Right ventricle myocardium inferior (tissue), 1 donor: ENCODE measurements around the gene LIPE. TPM values are rescaled to one million over a fixed set of nuclear protein-coding genes. Genes with fewer than 3 reads are reported as not detected.

Experiments used
- ATAC-seq: fragments of 200-7000 bp; cut with Tn5 transposase; one replicate; pipeline ENCODE4 v1.9.1; 2020; ENCODE audit warnings: mild to moderate bottlenecking, moderate library complexity
- DNase-seq: peaks from one replicate; pipeline ENCODE4 v3.0.0; 2021; ENCODE audit errors: missing footprints
- intact Hi-C: fragments of 100-400 bp; cut with DNase I; formaldehyde crosslinking; loops from one replicate; pipeline ENCODE4 v1.11.0; 2022
- total RNA-seq: library from RNA; stranded (reverse); fragmentation: NEBNext Ultra II Directional; extraction: Animal tissue kit (Norgen Biotek cat#: 25700); gene quantifications from one replicate; pipeline ENCODE4 v1.2.1, GENCODE V29; 2021
- donor health status: DM: no; HTN: yes; CAD: no; lungs with severe emphysema.

LIPE gene
- total RNA-seq, 1 donor from 2014 or later: 67.7 TPM

DNA sequence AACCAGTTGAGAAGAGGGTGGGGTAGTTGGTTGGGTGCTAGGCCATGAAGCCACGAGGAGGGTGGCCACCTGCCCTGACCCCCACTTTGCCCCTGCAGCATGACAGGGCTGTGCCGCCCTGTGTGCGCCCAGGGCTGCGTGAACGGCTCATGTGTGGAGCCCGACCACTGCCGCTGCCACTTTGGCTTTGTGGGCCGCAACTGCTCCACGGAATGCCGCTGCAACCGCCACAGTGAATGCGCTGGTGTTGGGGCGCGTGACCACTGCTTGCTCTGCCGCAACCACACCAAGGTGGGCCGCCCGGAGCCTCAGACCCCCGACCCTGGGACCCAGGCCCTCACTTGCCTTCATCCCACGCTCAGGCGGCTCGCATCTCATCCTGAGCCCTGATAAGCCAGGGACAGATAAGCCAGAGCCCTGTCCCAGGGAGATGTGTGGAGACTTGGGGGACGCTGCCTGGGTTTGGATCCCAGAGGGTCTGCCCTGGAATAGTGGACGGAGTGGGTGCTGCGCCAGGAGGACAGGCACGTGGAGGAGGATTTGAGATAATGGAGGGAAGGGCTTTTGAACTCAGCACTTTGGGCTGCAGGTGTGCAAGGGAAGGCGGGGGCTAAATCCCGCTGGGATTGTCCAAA lies 57.6 kb downstream of the LIPE start:
- no peak for ATAC-seq
- intact Hi-C loops: no loop called here
- peak; percentile 37 for DNase-seq

DNA sequence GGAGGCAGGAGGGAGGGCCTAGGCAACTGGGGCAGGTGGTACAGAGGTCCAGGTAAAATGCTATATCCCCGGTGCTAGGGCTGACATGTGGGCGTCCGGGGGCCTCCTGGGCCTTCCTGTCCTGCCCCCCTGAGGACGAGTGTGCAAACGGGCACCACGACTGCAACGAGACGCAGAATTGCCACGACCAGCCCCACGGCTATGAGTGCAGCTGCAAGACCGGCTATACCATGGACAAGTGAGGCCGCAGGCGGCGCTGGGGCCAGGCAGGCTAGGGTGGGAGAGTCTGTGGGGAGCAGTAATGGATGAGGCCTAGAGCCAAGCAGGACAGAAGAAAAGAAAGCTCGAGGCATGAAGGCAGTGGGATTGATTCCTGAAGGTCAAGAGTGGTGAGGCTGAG lies 58.4 kb downstream of the LIPE start:
- ATAC-seq: no peak
- intact Hi-C loops: no loop called here
- peak; percentile 44 for DNase-seq

DNA sequence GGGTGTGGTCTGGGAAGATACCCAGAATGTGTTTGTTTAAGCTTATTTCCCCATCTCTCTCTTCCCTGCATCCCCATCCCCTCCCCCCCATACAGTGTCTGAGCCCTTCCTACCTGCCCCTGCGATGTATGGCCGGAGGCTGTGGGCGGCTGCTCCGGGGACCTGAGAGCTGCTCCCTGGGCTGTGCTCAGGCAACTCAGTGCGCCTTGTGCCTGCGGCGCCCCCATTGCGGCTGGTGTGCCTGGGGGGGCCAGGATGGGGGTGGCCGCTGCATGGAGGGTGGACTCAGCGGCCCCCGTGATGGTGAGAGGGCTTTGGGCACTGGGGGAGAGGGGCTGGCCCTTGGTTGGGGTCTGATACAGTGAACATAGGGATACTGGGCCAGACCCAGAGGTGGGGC lies 58.8 kb downstream of the LIPE start:
- no peak for ATAC-seq
- intact Hi-C loops: no loop called here

DNA sequence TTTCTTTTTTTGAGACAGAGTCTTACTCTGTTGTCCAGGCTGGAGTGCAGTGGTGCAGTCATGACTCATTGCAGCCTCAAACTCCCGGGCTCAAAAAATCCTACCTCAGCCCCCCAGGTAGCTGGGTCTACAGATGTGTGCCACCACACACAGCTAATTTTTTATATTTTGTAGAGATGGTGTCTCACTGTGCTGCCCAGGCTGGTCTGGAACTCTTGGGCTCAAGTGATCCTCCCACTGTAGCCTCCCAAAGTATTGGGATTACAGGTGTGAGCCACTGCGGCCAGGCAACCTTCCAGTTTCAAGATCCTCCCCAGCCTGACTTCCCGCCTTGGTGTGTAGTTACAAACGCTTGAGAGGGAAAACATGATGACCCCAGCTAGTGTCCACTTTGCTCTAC lies 59.3 kb downstream of the LIPE start:
- no peak for ATAC-seq
- intact Hi-C loops: no loop called here

More for the DNA sequence above, 58.8 kb downstream of the LIPE start:
- DNase-seq: peak; percentile 34

DNA sequence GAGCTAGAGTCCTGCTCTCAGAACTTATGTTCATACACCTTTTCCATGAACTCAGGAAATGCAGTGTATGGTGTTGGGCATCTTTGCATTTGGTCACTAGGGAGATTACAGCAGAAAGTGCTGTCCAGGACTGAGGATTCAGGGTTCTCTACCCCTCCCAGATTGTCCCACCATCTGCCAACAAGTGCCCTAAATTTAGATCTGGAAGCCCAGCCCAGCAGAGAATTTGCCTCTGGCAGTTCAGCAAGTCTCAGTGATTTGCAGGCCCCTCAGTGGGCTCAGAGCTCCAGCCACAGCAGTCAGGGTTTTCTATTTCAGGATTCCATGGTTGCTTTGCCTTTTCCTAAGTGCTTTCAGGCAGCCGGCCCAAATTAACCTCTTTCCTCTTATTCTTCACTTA lies 60.5 kb downstream of the LIPE start:
- intact Hi-C loops: no loop called here
- ATAC-seq (peak; percentile 40), DNase-seq (no peak)

More for the DNA sequence above, 59.3 kb downstream of the LIPE start:
- DNase-seq: no peak

DNA sequence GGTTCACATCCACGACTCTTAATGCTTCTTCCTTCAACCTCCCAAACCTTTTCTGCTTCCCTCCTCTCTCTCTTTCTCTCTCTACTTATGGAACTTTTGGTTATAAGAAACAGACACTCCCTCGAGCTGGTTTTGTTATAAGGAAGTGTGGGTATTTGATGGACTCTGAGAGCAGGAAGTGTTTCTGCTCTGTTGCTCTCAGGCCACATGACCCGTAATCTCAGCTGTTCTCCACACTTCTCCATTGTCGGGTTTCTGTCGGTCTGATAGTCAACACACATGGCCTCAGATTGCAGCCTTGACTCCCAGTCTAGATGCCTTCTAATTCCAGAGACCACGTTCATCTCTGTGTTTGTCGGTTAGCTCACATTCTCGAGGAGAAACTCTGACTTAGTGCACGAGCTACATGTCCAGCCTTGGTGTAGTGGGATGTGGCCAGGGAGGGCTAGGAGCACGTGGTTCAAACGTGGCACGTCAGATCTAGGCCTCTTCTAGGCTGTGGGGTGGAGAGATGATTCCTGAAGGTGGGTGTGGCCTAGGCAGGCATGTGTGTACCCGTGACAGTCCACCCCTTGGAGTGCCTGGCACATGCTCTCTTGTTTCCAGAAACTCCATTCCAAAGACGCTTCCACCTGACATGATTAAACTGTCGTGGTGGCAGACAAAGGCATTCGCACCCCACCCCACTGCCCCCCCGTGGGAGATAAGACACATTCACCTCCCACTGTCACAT lies 63.4 kb downstream of the LIPE start:
- intact Hi-C loops: no loop called here
- no peak for ATAC-seq
- DNase-seq: no peak

DNA sequence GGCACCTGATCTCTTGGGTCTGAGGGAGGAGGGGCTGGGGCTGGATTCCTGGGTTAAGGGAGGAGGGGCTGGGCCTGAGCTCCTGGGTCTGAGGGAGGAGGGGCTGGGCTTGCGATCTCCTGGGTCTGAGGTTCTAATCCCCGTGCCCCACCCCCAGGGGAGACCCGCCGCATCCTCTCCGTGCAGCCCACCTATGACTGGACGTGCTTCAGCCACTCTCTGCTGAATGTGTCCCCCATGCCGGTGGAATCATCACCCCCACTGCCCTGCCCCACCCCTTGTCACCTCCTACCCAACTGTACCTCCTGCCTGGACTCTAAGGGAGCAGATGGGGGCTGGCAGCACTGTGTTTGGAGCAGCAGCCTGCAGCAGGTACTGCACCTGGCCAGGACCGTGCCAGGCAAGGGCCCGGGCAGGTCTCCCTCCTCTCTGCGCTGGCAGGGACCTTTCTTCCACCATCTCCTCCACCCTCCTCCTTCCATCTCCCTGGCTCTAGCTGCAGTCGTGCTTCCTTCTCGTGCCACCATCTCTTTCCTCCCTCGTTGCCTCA lies 64.2 kb downstream of the LIPE start:
- intact Hi-C loops: no loop called here
- DNase-seq (no peak), ATAC-seq (no peak)

DNA sequence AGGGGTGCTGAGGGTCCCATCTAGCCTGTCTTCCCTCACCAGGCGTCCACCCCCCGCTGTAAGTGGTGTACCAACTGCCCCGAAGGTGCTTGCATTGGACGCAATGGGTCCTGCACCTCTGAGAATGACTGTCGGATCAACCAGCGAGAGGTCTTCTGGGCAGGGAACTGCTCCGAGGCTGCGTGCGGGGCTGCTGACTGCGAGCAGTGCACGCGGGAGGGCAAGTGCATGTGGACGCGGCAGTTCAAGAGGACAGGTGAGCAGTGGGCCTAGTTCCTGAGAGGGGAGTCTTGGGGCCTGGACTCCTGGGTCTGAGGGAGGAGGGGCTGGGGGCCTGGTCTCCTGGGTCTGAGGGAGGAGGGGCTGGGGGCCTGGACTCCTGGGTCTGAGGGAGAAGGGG lies 64.8 kb downstream of the LIPE start:
- no peak for ATAC-seq
- no peak for DNase-seq

DNA sequence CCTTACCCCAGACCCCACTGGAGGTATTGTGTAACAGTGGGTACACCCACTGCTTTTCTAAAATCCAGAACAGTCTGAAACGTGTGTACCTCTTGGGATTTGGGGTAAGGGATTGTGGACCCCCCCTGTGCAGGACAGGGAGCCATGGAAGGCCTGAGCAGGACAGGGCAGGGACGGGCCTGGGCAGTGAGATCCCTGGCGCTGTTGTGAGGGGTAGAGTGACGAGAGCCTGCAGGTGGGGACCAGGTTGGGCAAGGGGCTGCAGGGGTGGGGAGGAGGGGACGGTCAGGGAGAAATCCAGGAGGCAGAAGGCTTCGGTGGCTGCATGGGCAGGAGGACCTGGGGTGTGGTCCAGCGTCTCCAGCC lies 65.7 kb downstream of the LIPE start:
- ATAC-seq (no peak), DNase-seq (no peak)
- intact Hi-C loops: no loop called here

More for the DNA sequence above, 64.8 kb downstream of the LIPE start:
- intact Hi-C loops: no loop called here

DNA sequence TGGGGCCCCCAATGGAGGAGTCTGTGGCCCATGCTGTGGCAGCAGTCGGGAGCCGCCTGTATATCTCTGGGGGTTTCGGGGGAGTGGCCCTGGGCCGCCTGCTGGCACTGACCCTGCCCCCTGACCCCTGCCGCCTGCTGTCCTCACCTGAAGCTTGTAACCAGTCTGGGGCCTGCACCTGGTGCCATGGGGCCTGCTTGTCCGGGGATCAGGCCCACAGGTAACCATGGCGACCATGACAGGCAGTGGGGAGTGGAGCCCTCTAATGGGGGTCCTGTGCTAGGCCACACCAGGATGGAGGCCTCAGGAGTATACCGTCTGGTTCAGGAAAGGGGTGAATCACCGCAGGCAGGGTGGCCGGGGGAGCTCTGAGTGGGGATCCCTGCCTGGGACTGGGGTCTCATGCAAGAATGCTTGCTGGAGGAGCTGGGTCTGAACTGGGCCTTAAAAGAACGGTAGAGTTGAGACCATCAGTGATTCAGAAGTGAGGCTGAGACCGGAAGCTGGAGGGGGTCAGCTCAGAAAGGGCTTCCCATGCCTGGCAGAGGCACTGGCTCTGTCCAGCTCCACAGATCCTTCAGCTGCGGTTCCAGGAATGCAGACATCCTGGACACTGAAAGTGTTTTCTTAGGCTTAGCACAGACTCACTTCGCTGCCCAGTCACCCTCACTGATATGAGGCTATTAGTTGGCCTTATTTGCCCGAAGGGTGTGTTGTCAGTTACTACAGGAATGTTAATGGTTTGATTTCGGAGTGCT lies 66.2 kb downstream of the LIPE start:
- ATAC-seq: no peak
- intact Hi-C loops: no loop called here
- DNase-seq: no peak

DNA sequence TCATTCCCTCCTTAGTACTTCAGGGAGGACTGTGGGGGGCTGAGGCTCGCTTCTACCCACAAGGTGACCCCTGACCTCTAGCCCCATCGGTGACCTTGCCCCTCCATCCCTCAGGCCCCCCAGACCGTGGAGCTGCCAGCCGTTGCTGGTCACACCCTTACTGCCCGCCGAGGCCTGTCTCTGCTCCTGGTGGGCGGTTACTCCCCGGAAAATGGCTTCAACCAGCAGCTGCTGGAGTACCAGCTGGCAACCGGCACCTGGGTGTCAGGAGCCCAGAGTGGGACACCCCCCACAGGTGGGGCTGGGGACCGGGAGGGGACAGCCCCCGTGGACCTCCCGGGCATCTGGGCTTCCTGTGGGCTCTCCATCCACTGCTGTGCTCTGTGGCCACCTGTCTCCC lies 69.9 kb downstream of the LIPE start:
- no peak for ATAC-seq
- intact Hi-C loops: no loop called here
- no peak for DNase-seq

DNA sequence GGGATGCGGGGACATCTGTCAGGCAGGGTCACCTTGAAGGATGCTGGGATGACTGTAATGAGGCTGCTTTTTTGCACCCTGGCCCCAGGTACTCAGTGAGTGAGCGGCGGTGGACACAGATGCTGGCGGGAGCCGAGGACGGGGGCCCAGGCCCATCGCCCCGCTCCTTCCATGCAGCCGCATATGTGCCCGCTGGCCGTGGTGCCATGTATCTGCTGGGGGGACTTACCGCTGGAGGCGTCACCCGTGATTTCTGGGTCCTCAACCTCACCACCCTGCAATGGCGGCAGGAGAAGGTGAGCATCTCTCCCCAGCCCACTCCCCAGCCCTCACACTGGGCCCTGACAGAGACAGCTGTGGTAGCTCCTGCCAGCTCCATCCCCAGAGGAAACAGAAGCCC lies 70.5 kb downstream of the LIPE start:
- DNase-seq (no peak), ATAC-seq (no peak)
- intact Hi-C loops: no loop called here

DNA sequence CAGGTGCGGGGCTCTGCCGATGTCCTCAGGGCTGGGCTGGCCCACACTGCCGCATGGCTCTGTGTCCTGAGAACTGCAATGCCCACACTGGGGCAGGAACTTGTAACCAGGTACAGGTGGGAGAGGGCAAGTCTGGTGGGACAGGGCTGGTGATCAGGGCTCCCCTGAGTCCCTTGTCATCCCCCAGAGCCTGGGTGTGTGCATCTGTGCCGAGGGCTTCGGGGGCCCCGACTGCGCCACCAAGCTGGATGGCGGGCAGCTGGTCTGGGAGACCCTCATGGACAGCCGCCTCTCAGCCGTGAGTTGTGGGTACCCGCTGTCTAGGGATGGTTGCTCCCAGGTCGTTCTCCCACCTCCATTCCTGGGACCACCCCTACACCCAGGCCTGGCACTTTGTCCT lies 71.3 kb downstream of the LIPE start:
- no peak for DNase-seq
- intact Hi-C loops: no loop called here
- ATAC-seq: no peak

DNA sequence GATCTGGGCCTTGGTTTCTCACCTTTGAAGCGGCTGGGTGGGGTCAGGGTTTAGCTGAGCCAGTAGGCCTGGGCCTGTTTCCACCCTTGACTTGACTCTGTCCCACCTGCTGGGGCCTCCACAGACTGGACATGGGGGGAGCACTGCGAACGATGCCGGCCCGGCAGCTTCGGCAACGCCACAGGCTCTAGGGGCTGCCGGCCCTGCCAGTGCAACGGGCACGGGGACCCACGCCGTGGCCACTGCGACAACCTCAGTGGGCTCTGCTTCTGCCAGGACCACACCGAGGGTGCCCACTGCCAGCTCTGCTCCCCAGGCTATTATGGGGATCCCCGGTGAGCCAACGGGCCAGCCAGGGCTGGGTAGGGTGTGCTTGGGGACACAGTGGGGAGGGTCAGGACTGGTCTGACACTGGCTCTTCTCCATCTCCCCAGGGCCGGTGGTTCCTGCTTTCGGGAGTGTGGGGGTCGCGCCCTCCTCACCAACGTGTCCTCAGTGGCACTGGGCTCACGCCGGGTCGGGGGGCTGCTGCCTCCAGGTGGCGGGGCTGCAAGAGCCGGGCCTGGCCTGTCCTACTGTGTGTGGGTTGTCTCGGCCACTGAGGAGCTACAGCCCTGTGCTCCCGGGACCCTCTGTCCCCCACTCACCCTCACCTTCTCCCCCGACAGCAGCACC lies 73.7 kb downstream of the LIPE start:
- DNase-seq (no peak), ATAC-seq (no peak)
- intact Hi-C loops: no loop called here

DNA sequence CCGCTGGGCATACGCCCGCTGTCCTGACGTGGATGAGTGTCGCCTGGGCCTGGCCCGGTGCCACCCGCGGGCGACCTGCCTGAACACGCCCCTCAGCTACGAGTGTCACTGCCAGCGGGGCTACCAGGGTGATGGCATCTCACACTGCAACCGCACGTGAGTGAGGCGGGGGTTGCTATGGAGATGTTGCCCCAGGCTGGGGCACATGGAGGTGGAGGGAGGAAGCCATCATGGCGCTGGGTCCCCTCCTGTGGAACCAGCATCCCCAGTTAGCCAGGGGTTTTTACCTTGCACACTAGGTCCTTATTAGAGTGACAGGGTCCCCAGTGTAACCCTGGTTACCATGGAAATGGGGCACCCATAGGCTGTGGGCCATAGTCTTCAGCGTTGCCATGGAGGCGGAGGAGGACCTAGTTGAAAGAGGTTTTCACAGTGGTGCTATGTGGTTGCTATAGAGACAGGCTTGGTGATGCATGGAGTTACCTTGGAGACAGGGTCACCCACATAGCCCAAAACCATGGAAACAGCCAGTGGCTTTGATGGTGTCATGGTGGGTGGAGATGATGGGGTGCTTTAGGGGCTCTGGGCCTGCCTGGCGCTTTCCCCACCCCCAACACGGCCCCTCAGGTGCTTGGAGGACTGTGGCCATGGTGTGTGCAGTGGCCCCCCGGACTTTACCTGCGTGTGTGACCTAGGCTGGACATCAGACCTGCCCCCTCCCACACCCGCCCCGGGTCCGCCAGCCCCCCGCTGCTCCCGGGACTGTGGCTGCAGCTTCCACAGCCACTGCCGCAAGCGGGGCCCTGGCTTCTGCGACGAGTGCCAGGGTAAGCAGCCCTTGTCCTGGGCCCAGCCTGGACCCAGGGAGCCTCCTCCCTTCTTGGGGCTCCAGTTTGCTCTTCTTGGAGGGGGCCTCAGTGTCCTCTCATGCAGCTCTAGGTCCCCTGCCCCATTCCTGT lies 74.6 kb downstream of the LIPE start:
- ATAC-seq: no peak
- peak; percentile 11 for DNase-seq
- intact Hi-C loops: no loop called here
